HFFc6 (cell line): ENCODE results near the gene RNF168. TPM values are rescaled to one million over a fixed set of nuclear protein-coding genes. Genes with fewer than 3 reads are reported as not detected.
A peak's percentile ranks its signal among the peaks of the same experiment; 100 is the strongest.
"Not testable (repeated sequence)": the region's sequence is repeated elsewhere in the genome, so short reads cannot be mapped to it uniquely, and the experiment has no call there.

ENCODE experiments used
- DNase-seq: peaks from one replicate; pipeline ENCODE4 v3.0.0-alpha.2; 2018
- H3K27ac Mint-ChIP-seq: 2 replicates; pipeline ENCODE4 v1.8.0; 2020; ENCODE audit warnings: mild to moderate bottlenecking, mixed read lengths
- H3K27me3 Mint-ChIP-seq: 2 replicates; pipeline ENCODE4 v1.8.0; 2021; ENCODE audit warnings: mild to moderate bottlenecking, moderate library complexity, mixed read lengths; ENCODE audit not compliant: insufficient read depth
- H3K36me3 Mint-ChIP-seq: 2 replicates; pipeline ENCODE4 v1.8.0; 2021; ENCODE audit warnings: low read depth, mixed read lengths
- H3K4me1 Mint-ChIP-seq: 2 replicates; pipeline ENCODE4 v1.8.0; 2020; ENCODE audit warnings: low read depth, mixed read lengths
- H3K4me3 Mint-ChIP-seq: 2 replicates; pipeline ENCODE4 v1.8.0; 2020; ENCODE audit warnings: mild to moderate bottlenecking, moderate library complexity, mixed read lengths
- H3K9me3 Mint-ChIP-seq: 2 replicates; pipeline ENCODE4 v1.8.0; 2020; ENCODE audit warnings: mild to moderate bottlenecking, mixed read lengths
- CTCF ChIP-seq: fragments of 200-600 bp; sonication (generic); IDR thresholded peaks from 2 replicates; pipeline ENCODE4 v1.5.0; 2021; ENCODE audit warnings: antibody characterized with exemption, mild to moderate bottlenecking
- total RNA-seq, 6 experiments: library from RNA; stranded (reverse); fragmentation: NEBNext Ultra II Directional; extraction: Animal tissue kit (Norgen Biotek cat#: 25700); gene quantifications; 2 replicates in 1 of 6; 3 replicates in 5 of 6; pipeline ENCODE4 v1.2.3, GENCODE V29; 2021

The RNF168 gene
- total RNA-seq, 6 experiments from 2014 or later: 11.6 to 16.5 (median 15.5) TPM

- TF ChIP-seq CTCF: no peak
- Mint-ChIP-seq H3K4me3 (peak within 1 kb of the TSS; percentile 86), H3K36me3 (peaks cover 4% of the 10 kb centered on the region), H3K27ac (peak within 1 kb of the TSS; percentile 36), H3K9me3 (no peaks in the 10 kb centered on the region), H3K4me1 (peaks cover 16% of the 10 kb centered on the region), H3K27me3 (no peaks in the 10 kb centered on the region)
- peak; percentile 90 for DNase-seq
These were observed 71.3 kb downstream of the RNF168 start, which contains the start of gene UBXN7 for GRCh38 chr3:196432137-196432879. TSS of gene UBXN7 (minus strand) at chr3:196432427. CDS start at chr3:196432399, 28 bp downstream.

- H3K4me1 Mint-ChIP-seq: peaks cover 16% of the 10 kb centered on the region
- peak overlapping the region; percentile 86 for H3K4me3 Mint-ChIP-seq
- peak; percentile 70 for DNase-seq
- H3K36me3 Mint-ChIP-seq: peaks cover 4% of the 10 kb centered on the region
- no peak for TF ChIP-seq CTCF
- peak overlapping the region; percentile 36 for H3K27ac Mint-ChIP-seq
- no peaks in the 10 kb centered on the region for H3K27me3 Mint-ChIP-seq
- no peaks in the 10 kb centered on the region for H3K9me3 Mint-ChIP-seq
These were observed 72.1 kb downstream of the RNF168 start for GRCh38 chr3:196431181-196432136.

GRCh38 chr3:196428041-196428440 lies 75.5 kb downstream of the RNF168 start:
- Mint-ChIP-seq H3K9me3 (no peaks in the 10 kb centered on the region), H3K27me3 (no peaks in the 10 kb centered on the region), H3K36me3 (peaks cover 4% of the 10 kb centered on the region), H3K27ac (no peak overlapping the region), H3K4me1 (peaks cover 10% of the 10 kb centered on the region), H3K4me3 (no peak overlapping the region)
- TF ChIP-seq CTCF: no peak
- DNase-seq: no peak

GRCh38 chr3:196424421-196424820 lies 79.1 kb downstream of the RNF168 start:
- not testable (repeated sequence) for DNase-seq, H3K27me3 Mint-ChIP-seq, H3K4me3 Mint-ChIP-seq, H3K36me3 Mint-ChIP-seq, H3K9me3 Mint-ChIP-seq, H3K27ac Mint-ChIP-seq
- peaks cover 15% of the 10 kb centered on the region for H3K4me1 Mint-ChIP-seq

GRCh38 chr3:196423044-196423781 lies 80.4 kb downstream of the RNF168 start:
- Mint-ChIP-seq H3K4me1 (peaks cover 16% of the 10 kb centered on the region), H3K4me3 (no peak overlapping the region), H3K27ac (no peak overlapping the region), H3K36me3 (no peaks in the 10 kb centered on the region), H3K9me3 (no peaks in the 10 kb centered on the region), H3K27me3 (no peaks in the 10 kb centered on the region)
- DNase-seq: no peak
- no peak for TF ChIP-seq CTCF

- H3K9me3 Mint-ChIP-seq, H3K4me3 Mint-ChIP-seq, H3K36me3 Mint-ChIP-seq, DNase-seq, H3K27me3 Mint-ChIP-seq, H3K27ac Mint-ChIP-seq: not testable (repeated sequence)
- peaks cover 16% of the 10 kb centered on the region for H3K4me1 Mint-ChIP-seq
These were observed 81.9 kb downstream of the RNF168 start for GRCh38 chr3:196421668-196422067.
